GM18870 (cell line): ENCODE measurements around the gene COL4A1.
A peak's percentile ranks its signal among the peaks of the same experiment; 100 is the strongest.
"Not testable (repeated sequence)": the region's sequence is repeated elsewhere in the genome, so short reads cannot be mapped to it uniquely, and the experiment has no call there.

Experiments used
- ATAC-seq: cut with Tn5 transposase; IDR thresholded peaks from one replicate; pipeline ENCODE4 v1.9.1; 2021; ENCODE audit warnings: moderate library complexity; ENCODE audit not compliant: unreplicated experiment

COL4A1 gene

GRCh38 chr13:110124201-110124940 is 182.6 kb downstream of the COL4A1 start:
- no peak for ATAC-seq

GRCh38 chr13:110123041-110123809 is 183.7 kb downstream of the COL4A1 start:
- ATAC-seq: no peak

GRCh38 chr13:110121422-110122083 is 185.4 kb downstream of the COL4A1 start:
- ATAC-seq: peak; percentile 39

DNA sequence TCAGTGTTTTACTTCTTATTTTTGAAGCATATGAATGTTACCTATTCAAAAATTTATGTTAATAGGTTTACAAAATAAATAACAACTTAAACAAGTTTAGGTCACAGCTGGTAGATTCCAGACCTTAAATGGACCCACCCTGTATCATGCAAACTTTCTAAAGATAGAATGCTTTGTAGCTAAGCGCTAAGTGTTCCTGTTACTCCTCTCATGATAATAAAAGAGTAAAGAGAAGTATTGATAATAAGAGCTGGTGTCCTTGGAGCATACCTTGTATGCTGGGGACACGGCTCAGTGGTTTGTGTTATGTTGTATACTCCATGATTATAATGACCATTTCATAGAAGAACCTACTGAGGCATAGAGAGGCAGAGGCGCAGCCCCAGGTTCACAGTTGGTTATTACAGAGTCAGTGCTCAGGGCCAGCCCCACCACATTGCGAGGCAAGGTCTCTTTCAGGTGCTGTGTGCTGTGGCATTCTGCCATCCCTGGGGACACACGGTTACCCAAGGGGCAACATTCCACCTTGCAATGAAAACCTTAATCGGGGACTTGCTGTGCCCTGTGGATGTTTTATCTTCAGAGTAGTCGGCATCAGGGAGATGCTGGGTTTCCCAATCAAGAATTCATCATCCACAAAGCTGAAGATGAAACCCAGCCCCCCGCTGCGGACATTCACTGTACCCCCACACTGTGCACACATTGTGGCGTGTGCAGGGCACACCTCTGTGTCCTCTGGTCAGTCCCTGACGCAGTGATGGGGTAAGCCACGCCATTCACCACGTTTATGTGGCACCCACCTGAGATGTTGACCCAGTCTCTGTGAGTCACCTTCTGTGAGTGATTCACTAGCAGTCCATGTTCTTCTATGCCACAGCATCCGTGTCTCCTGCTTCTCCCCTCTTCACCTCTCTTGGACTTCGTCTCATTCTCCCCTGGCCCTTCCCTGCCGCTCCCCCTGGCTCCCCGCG is 186.7 kb downstream of the COL4A1 start:
- no peak for ATAC-seq

DNA sequence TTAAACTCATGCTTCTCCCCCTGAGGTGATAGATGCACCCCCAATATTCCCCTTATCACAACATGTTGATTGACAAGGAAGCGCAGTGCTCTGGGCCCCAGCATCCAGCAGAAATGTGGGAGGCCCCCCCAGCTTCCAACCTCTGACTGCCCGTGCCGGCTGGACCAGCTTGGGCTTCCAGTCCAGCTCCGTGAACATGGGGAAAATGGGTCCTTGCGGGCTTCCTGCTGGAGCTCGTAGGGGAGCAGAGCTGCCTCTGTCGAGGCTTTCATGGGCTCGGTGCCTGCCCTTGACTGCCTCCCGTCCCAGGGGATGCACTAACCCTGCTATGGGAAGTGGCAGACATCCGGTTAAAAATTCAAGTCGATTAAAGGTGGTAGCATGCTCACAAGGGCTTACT is 188.9 kb downstream of the COL4A1 start:
- ATAC-seq: no peak

- no peak for ATAC-seq
Observed at GRCh38 chr13:110116072-110116487, 190.9 kb downstream of the COL4A1 start.

GRCh38 chr13:110115591-110115990 is 191.4 kb downstream of the COL4A1 start:
- ATAC-seq: no peak

- ATAC-seq: no peak
Observed at GRCh38 chr13:110114316-110114715, 192.6 kb downstream of the COL4A1 start.

DNA sequence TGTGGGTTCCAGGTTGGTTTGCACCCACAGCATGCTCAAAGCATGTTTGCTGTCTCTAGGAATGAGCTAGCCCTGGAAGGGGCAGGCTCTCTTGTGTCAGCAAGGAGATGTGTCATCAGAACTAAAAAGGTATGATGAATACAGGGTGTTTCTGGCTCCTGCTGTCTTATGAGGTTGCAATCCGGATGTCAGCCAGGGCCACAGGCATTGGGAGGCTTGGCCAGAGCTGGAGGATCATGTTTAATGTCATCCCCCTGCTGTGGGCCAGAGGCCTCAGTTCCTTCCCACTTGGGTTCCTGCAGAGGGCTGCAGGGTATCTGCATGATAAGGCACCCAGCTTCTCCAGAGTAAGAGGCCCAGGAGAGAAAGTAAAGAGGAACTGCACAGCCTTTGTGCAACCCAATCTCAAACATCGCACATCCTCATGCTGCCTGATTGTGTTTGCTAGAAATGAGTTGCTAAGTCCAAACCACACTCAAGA is 193.6 kb downstream of the COL4A1 start:
- no peak for ATAC-seq

DNA sequence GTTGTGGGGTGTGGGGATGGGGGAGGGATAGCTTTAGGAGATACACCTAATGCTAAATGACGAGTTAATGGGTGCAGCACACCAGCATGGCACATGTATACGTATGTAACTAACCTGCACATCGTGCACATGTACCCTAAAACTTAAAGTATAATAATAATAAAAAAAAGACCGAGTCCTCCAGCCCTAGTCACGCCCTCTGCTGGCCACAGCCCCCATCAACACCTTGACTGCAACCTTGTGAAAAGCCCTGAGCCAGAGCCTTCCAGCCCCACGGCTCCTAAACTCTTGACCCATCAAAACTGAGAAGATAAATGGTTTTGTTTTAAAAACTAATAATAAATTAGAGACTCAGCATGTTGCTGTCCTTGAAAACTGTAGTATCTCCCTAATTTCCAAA is 194.6 kb downstream of the COL4A1 start:
- not testable (repeated sequence) for ATAC-seq

DNA sequence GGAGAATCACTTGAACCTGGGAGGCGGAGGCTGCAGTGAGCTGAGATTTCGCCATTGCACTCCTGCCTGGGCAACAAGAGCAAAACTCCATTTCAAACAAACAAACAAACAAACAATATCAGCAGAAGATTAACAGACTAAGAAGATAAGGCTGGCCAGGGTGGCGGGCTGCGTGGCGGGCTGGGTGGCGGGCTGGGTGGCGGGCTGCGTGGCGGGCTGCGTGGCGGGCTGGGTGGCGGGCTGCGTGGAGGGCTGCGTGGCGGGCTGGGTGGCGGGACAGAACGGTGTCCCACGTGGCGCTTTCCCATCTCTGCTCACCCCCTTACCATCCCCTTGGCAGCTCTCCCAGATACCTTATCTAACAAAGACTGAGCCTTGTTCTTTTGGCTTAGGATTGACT is 196.2 kb downstream of the COL4A1 start:
- ATAC-seq: no peak

DNA sequence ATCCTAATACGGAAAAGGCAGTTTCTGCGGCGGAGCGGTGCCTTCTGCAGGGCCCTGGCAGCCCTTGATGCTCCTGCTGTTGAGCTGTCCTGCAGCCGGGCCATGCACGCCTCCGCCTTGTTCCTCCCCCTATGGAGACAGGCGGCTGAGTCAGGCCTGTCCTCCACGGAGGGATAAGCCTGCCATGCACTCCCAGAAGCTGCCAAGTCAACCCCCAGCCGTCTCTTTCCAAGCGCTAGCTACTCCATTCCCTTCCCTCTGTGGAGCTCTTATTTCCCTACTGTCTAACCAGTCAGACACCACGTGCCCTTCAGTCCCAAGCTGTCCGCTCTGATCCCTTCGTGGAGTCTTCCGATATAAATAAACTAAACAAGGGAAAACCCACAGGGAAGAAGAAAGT is 197.0 kb downstream of the COL4A1 start:
- ATAC-seq: no peak

DNA sequence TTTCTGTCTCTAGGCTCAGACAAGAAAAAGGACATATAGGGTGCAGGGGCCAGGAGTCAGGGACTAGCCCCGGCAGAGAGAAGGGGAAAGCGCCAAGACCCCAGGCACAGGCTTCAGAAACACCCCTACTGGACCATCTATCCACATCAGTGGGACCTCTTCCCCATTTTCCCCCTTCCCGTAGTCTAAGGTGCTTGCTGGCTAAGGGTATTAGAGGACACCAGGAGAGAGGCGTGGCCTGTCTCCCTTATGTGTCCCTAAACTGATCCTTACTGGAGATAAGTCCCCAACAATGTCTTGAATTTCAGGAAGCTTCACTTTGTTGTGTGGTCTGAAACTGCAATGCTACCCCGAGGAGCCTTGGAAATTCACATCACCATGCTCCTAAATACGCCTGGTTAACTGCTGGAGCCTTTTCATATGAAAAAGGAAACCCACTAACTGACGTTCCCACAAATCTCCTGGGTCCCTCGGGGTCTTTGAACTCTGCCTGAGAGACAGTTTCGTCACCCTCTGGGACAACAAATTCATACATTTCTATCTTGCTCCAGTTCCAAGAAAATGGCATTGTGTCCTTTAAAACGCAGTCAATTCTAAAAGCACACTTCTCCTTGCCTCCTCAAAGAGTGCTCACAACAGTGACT is 197.7 kb downstream of the COL4A1 start:
- no peak for ATAC-seq

DNA sequence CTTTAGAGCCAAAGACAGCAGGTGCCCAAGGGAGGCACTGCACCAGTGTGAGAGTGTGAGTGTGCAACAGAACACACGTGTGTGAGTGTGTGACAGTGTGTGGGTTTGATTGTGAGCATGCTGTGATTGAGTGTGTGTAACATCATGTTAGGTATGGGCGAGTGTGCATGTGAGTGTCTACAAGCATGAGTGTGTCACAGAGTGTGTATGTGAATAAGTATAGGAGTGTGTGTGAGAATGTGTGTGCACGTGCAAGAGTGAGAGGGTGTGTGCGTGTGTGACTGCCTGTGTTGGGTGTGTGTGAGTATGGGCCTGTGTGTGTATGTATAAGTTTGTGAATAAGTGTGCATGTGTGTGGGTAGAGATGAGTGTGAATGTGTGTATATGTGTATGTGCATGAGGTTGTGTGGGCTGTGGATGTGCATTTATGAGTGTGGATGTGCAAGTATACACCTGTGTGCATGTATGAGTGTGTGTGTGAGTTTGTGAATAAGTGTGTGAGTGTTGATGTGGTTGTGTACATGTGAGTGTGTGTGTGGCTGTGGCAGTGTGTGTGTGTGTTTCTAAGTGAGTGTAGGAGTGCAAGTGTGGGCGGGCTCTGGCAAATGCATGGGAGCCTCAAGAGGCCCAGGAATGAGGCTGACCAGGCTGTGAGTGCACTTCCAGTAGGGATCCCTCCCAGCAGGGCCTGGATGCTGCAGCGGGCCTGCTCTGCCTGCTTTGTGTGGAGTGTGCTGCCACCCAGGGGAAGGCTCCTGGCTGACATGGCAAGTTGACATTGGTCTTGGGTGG is 198.4 kb downstream of the COL4A1 start:
- peak; percentile 46 for ATAC-seq

- no peak for ATAC-seq
Observed at GRCh38 chr13:110107568-110108347, 199.2 kb downstream of the COL4A1 start.

DNA sequence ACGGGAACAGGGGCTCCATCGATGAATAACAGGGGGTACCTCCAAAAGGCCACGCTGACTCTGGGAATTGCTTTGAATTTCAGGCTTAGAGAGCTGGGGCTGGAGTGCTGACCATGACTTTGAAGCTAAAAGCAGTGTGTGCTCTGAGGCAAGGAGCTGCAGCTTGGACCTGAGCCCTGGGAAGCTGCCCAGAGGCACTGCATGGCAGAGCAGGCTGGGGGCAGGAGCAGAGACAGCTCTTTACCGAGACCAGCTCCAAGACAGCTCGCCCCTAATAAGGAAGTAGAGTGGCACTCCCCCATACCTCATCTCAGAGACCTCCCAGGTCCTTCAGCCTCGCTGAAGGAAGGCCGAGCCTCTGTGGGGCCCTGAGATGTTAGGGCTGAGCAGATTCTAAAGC is 200.2 kb downstream of the COL4A1 start:
- no peak for ATAC-seq

- no peak for ATAC-seq
Observed at GRCh38 chr13:110105136-110105535, 201.8 kb downstream of the COL4A1 start.

- no peak for ATAC-seq
Observed at GRCh38 chr13:110103534-110103933, 203.4 kb downstream of the COL4A1 start.
